Measurements from ENCODE around the gene INKA2. TPM values are rescaled to one million over a fixed set of nuclear protein-coding genes. Genes with fewer than 3 reads are reported as not detected.

The INKA2 gene
- total RNA-seq, 1 experiment from 2014 or later = 0.54 TPM

DNA sequence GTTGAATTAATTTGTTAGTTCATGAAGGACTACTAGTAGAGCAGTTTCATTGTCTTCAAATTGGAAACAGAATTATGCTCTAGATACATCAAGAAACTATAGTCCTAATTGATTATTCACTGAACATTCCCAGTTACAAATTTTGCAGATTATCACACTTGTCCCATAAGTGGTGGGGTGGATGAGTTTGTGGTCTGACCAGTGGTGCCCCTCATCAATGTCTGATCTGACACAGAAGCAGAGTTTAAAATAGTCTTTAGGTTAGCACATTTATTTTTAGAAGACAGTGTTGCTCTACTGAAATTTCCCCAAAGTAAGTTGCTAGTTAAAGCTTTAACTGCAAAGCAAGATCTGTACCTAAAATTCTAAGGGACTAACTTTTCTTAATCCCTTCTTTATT, 42.9 kb downstream of the INKA2 start:
- CTCF ChIA-PET = no interaction called here
- Histone ChIP-seq H3K27me3 (ENCODE audit: control insufficient read depth, insufficient read depth, low read length) (no peaks in the 10 kb centered on the region), H3K9me3 (ENCODE audit: control insufficient read depth, insufficient read depth, low read depth, low read length) (no peaks in the 10 kb centered on the region), H3K4me1 (ENCODE audit: control insufficient read depth, insufficient read depth, low read length) (no peaks in the 10 kb centered on the region), H3K36me3 (ENCODE audit: control insufficient read depth, insufficient read depth, low read length) (peaks cover 3% of the 10 kb centered on the region), H3K27ac (ENCODE audit: low read length) (no peak overlapping the region), H3K4me3 (ENCODE audit: low read depth in 2 of 2, low read length in 2 of 2) (no peak overlapping the region)
- intact Hi-C loops (cut with micrococcal nuclease; ENCODE audit: unreplicated experiment) (no loop called here), in situ Hi-C loops (cut with HindIII; ENCODE audit: low pct_unique_long_range_greater_than_20kb, low sequenced_read_pairs) (no loop called here)
- DNase-seq (ENCODE audit: low read depth, low spot score) = no peak
- no peak for ATAC-seq
- no TSS peak for BruUV-seq (replicated peaks)
- TF ChIP-seq, protein P1, sequence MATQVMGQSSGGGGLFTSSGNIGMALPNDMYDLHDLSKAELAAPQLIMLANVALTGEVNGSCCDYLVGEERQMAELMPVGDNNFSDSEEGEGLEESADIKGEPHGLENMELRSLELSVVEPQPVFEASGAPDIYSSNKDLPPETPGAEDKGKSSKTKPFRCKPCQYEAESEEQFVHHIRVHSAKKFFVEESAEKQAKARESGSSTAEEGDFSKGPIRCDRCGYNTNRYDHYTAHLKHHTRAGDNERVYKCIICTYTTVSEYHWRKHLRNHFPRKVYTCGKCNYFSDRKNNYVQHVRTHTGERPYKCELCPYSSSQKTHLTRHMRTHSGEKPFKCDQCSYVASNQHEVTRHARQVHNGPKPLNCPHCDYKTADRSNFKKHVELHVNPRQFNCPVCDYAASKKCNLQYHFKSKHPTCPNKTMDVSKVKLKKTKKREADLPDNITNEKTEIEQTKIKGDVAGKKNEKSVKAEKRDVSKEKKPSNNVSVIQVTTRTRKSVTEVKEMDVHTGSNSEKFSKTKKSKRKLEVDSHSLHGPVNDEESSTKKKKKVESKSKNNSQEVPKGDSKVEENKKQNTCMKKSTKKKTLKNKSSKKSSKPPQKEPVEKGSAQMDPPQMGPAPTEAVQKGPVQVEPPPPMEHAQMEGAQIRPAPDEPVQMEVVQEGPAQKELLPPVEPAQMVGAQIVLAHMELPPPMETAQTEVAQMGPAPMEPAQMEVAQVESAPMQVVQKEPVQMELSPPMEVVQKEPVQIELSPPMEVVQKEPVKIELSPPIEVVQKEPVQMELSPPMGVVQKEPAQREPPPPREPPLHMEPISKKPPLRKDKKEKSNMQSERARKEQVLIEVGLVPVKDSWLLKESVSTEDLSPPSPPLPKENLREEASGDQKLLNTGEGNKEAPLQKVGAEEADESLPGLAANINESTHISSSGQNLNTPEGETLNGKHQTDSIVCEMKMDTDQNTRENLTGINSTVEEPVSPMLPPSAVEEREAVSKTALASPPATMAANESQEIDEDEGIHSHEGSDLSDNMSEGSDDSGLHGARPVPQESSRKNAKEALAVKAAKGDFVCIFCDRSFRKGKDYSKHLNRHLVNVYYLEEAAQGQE (IDR thresholded peaks at IDR 0.05; ENCODE audit: insufficient read depth in 1 of 2, low read depth in 2 of 2, low read length in 1 of 2) = no peak
- TF ChIP-seq SIN3A (IDR thresholded peaks at IDR 0.05; ENCODE audit: borderline replicate concordance, insufficient read depth, low read depth, low read length) = no peak
- TF ChIP-seq, protein P2, sequence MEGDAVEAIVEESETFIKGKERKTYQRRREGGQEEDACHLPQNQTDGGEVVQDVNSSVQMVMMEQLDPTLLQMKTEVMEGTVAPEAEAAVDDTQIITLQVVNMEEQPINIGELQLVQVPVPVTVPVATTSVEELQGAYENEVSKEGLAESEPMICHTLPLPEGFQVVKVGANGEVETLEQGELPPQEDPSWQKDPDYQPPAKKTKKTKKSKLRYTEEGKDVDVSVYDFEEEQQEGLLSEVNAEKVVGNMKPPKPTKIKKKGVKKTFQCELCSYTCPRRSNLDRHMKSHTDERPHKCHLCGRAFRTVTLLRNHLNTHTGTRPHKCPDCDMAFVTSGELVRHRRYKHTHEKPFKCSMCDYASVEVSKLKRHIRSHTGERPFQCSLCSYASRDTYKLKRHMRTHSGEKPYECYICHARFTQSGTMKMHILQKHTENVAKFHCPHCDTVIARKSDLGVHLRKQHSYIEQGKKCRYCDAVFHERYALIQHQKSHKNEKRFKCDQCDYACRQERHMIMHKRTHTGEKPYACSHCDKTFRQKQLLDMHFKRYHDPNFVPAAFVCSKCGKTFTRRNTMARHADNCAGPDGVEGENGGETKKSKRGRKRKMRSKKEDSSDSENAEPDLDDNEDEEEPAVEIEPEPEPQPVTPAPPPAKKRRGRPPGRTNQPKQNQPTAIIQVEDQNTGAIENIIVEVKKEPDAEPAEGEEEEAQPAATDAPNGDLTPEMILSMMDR (IDR thresholded peaks at IDR 0.05) = no peak
- no peak for TF ChIP-seq TCF7L2 (IDR thresholded peaks at IDR 0.05; ENCODE audit: low read depth, low read length)
- TF ChIP-seq POLR2AphosphoS5 (IDR thresholded peaks at IDR 0.05; ENCODE audit: low read depth, low read length) = no peak
- POLR2A ChIA-PET = no interaction called here

DNA sequence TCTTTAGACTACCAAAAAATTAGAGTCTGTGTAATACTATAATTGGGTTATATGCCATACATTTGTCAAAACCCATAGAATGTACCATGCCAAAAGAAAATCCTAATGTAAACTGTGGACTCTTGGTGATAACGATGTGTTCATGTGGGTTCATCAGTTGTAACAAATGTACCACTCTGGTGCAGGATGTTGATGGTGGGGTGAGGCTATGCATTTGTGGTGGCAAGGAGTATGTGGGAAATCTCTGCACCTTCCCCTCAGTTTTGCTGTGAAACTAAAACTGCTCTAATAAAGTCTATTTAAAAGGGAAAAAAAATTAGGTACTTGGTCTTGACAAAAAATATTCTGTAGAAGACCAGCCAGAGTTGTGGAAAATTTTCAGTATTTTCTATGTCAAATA, 43.4 kb downstream of the INKA2 start:
- Histone ChIP-seq H3K36me3 (ENCODE audit: control insufficient read depth, insufficient read depth, low read length) (peaks cover 3% of the 10 kb centered on the region), H3K27me3 (ENCODE audit: control insufficient read depth, insufficient read depth, low read length) (no peaks in the 10 kb centered on the region), H3K9me3 (ENCODE audit: control insufficient read depth, insufficient read depth, low read depth, low read length) (no peaks in the 10 kb centered on the region), H3K27ac (ENCODE audit: low read length) (no peak overlapping the region), H3K4me1 (ENCODE audit: control insufficient read depth, insufficient read depth, low read length) (no peaks in the 10 kb centered on the region), H3K4me3 (ENCODE audit: low read depth in 2 of 2, low read length in 2 of 2) (no peak overlapping the region)
- ATAC-seq (no peak), DNase-seq (ENCODE audit: low read depth, low spot score) (no peak)
- BruUV-seq (replicated peaks) = no TSS peak
- intact Hi-C loops (cut with micrococcal nuclease; ENCODE audit: unreplicated experiment) = no loop called here
- in situ Hi-C loops (cut with HindIII; ENCODE audit: low pct_unique_long_range_greater_than_20kb, low sequenced_read_pairs) = no loop called here
- ChIA-PET POLR2A (no interaction called here), CTCF (no interaction called here)
- TF ChIP-seq, protein P2 (IDR thresholded peaks at IDR 0.05) = no peak
- TF ChIP-seq SIN3A (IDR thresholded peaks at IDR 0.05; ENCODE audit: borderline replicate concordance, insufficient read depth, low read depth, low read length) (no peak), POLR2AphosphoS5 (IDR thresholded peaks at IDR 0.05; ENCODE audit: low read depth, low read length) (no peak), TCF7L2 (IDR thresholded peaks at IDR 0.05; ENCODE audit: low read depth, low read length) (no peak)
- TF ChIP-seq, protein P1 (IDR thresholded peaks at IDR 0.05; ENCODE audit: insufficient read depth in 1 of 2, low read depth in 2 of 2, low read length in 1 of 2) = no peak

Measured in Panc1 (cell line).